WERI-Rb-1 (cell line): ENCODE measurements around the gene CBX3.

Experiments
- DNase-seq: peaks from one replicate; pipeline ENCODE4 v3.0.0-alpha.2; 2020
- H3K27ac ChIP-seq: fragments of 250-450 bp; sonication (Bioruptor Pico); 2 replicates; pipeline ENCODE4 v1.5.1; 2020; ENCODE audit warnings: mild to moderate bottlenecking, moderate library complexity
- H3K27me3 ChIP-seq: fragments of 250-450 bp; sonication (Bioruptor Pico); 2 replicates; pipeline ENCODE4 v1.5.1; 2021; ENCODE audit warnings: mild to moderate bottlenecking, low read depth, moderate library complexity; ENCODE audit not compliant: insufficient read depth, severe bottlenecking
- H3K36me3 ChIP-seq: fragments of 250-450 bp; sonication (Bioruptor Pico); 2 replicates; pipeline ENCODE4 v1.5.1; 2020; ENCODE audit warnings: mild to moderate bottlenecking, moderate library complexity
- H3K4me3 ChIP-seq: 2 replicates; pipeline ENCODE4 v1.5.1; 2011; ENCODE audit warnings: low read depth, mild to moderate bottlenecking, control low read depth, low read length
- H3K9me3 ChIP-seq: fragments of 250-450 bp; sonication (Bioruptor Pico); 2 replicates; pipeline ENCODE4 v1.5.1; 2021; ENCODE audit warnings: mild to moderate bottlenecking, moderate library complexity; ENCODE audit not compliant: severe bottlenecking
- CTCF ChIP-seq: IDR thresholded peaks from 2 replicates; pipeline ENCODE4 v1.5.1; 2011; ENCODE audit warnings: low read depth, mild to moderate bottlenecking, control low read depth, inconsistent platforms, low read length

Gene CBX3

DNA sequence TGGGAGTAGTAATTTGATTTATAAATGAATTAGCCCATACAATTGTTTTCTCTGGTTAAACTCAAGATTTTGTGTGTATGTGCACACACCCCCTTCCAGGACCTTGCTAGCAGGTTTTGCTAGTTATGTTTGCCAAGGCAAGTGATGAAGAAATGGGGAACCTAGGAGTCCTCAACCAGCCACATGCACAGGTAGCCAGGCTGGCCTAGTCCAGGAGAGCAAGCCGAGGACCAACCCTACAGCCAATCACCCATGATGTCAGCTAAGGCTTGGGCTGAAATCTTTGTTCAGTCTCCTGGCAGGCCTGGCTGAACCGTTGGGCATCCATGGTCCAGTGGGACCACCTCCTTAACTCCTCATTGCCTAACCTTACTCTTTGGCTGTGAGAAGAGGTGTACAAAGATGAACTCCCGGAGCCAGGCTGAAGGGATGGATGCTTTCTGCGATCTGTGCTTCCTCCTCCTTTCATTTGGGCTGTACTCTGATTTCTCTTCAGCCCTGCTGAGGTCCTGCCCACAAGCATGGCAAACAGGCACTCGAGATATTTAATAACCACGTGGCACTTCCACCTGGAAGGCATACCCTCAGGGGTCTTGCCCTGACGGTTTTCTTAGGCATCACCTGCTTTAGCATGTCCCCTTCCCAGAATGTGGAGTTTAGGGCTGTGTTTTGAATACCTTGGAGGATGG is 23.1 kb upstream of the CBX3 start:
- H3K4me3 ChIP-seq = no peak overlapping the region
- no peak overlapping the region for H3K27ac ChIP-seq
- H3K36me3 ChIP-seq = no peaks in the 10 kb centered on the region
- DNase-seq = no peak
- no peaks in the 10 kb centered on the region for H3K9me3 ChIP-seq
- H3K27me3 ChIP-seq = no peaks in the 10 kb centered on the region
- no peak for TF ChIP-seq CTCF

- no peaks in the 10 kb centered on the region for H3K27me3 ChIP-seq
- peaks cover 3% of the 10 kb centered on the region; the same call in 1 of the 2 replicates for H3K36me3 ChIP-seq
- DNase-seq = no peak
- H3K4me3 ChIP-seq = no peak overlapping the region
- no peak for TF ChIP-seq CTCF
- no peak overlapping the region for H3K27ac ChIP-seq
- no peaks in the 10 kb centered on the region for H3K9me3 ChIP-seq
These were observed 22.1 kb upstream of the CBX3 start for GRCh38 chr7:26179422-26179821.

DNA sequence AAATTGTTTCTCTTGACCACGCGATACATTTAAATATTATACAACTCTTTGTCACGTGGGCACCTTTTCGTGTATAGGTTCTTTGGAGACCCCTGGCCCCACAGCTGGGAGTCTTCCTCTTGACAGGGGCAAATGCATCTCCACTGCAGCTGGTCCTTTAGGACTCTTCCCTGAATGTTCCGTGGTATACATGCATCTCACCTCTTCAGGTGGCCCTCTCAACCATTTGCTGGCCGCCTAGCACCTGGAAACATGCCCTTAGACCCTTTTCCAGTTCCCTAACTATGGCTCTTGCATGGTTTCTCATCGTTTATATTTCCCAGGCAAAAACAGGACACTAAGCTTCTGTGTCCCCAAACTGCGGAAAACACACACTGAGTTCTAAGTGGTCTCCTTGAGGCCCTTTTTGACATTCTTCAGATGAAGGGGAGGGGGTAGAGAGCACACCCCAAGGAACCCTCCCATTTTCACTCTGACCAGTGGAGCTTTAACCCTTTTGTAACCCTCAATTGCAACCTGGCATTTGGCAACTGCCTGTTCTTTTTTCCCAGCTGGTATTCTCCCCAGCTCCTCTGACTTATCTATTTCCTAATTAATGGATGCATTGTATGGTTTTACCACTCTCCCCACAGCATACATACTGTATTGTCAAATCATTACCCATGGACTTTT is 21.6 kb upstream of the CBX3 start:
- no peak overlapping the region for H3K27ac ChIP-seq

GRCh38 chr7:26180792-26181198 is 20.8 kb upstream of the CBX3 start:
- no peak for DNase-seq
- Histone ChIP-seq H3K27ac (no peak overlapping the region), H3K27me3 (no peaks in the 10 kb centered on the region), H3K36me3 (peaks cover 3% of the 10 kb centered on the region; the same call in 1 of the 2 replicates), H3K9me3 (no peaks in the 10 kb centered on the region), H3K4me3 (no peak overlapping the region)
- TF ChIP-seq CTCF = no peak

More for the DNA sequence above, 21.6 kb upstream of the CBX3 start:
- no peaks in the 10 kb centered on the region for H3K27me3 ChIP-seq
- no peak for DNase-seq
- no peak for TF ChIP-seq CTCF
- H3K36me3 ChIP-seq = peaks cover 3% of the 10 kb centered on the region; the same call in 1 of the 2 replicates
- H3K4me3 ChIP-seq = no peak overlapping the region
- no peaks in the 10 kb centered on the region for H3K9me3 ChIP-seq

- Histone ChIP-seq H3K9me3 (no peaks in the 10 kb centered on the region), H3K36me3 (peaks cover 3% of the 10 kb centered on the region; the same call in 1 of the 2 replicates), H3K27me3 (no peaks in the 10 kb centered on the region), H3K27ac (no peak overlapping the region), H3K4me3 (no peak overlapping the region)
- DNase-seq = no peak
- no peak for TF ChIP-seq CTCF
These were observed 19.9 kb upstream of the CBX3 start for GRCh38 chr7:26181474-26182227.
